Bronchial epithelial cell (primary cell): ENCODE measurements around the gene VSIG10L2. TPM values are rescaled to one million over a fixed set of nuclear protein-coding genes. Genes with fewer than 3 reads are reported as not detected.
A peak's percentile ranks its signal among the peaks of the same experiment; 100 is the strongest.

Experiments
- DNase-seq: peaks from one replicate; pipeline ENCODE4 v3.0.0-alpha.2; 2010; ENCODE audit warnings: low read depth
- FAIRE-seq: peaks from 2 replicates; lab custom pipeline; 2011; peaks lifted over from hg19 to GRCh38; lab: Jason Lieb, UNC
- H3K27me3 ChIP-seq: 2 replicates; pipeline ENCODE4 v1.5.1; 2011; ENCODE audit warnings: low read length; ENCODE audit not compliant: control insufficient read depth, insufficient read depth
- H3K36me3 ChIP-seq: 2 replicates; pipeline ENCODE4 v1.5.1; 2011; ENCODE audit warnings: low read length; ENCODE audit not compliant: control insufficient read depth, insufficient read depth
- H3K4me3 ChIP-seq: 2 replicates; pipeline ENCODE4 v1.5.1; 2011; ENCODE audit warnings: mild to moderate bottlenecking, low read depth, low read length, control low read depth
- total RNA-seq: library from RNA; depleted of rRNA; stranded (reverse); fragments of >200 nt; gene quantifications from 2 replicates; pipeline ENCODE4 v1.2.1, GENCODE V29; 2014
- TF ChIP-seq, protein P1 (sequence below): IDR thresholded peaks from 2 replicates; pipeline ENCODE4 v1.5.1; 2011; ENCODE audit warnings: mild to moderate bottlenecking, moderate library complexity, low read length, control low read depth, inconsistent platforms; ENCODE audit not compliant: insufficient read depth, severe bottlenecking

Gene VSIG10L2
- total RNA-seq, 1 donor from 2014 or later, result not detected

- Histone ChIP-seq H3K27me3 (no peaks in the 10 kb centered on the region), H3K36me3 (no peaks in the 10 kb centered on the region), H3K4me3 (no peak overlapping the region)
- TF ChIP-seq, protein P1, sequence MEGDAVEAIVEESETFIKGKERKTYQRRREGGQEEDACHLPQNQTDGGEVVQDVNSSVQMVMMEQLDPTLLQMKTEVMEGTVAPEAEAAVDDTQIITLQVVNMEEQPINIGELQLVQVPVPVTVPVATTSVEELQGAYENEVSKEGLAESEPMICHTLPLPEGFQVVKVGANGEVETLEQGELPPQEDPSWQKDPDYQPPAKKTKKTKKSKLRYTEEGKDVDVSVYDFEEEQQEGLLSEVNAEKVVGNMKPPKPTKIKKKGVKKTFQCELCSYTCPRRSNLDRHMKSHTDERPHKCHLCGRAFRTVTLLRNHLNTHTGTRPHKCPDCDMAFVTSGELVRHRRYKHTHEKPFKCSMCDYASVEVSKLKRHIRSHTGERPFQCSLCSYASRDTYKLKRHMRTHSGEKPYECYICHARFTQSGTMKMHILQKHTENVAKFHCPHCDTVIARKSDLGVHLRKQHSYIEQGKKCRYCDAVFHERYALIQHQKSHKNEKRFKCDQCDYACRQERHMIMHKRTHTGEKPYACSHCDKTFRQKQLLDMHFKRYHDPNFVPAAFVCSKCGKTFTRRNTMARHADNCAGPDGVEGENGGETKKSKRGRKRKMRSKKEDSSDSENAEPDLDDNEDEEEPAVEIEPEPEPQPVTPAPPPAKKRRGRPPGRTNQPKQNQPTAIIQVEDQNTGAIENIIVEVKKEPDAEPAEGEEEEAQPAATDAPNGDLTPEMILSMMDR, result no peak
- DNase-seq (no peak), FAIRE-seq (no peak)
Observed at GRCh38 chr11:125938418-125938817, 7.4 kb upstream of the VSIG10L2 start.

GRCh38 chr11:125939081-125939521, 6.7 kb upstream of the VSIG10L2 start:
- Histone ChIP-seq H3K36me3 (no peaks in the 10 kb centered on the region), H3K4me3 (no peak overlapping the region), H3K27me3 (no peaks in the 10 kb centered on the region)
- FAIRE-seq (no peak), DNase-seq (no peak)
- TF ChIP-seq, protein P1, result no peak

DNA sequence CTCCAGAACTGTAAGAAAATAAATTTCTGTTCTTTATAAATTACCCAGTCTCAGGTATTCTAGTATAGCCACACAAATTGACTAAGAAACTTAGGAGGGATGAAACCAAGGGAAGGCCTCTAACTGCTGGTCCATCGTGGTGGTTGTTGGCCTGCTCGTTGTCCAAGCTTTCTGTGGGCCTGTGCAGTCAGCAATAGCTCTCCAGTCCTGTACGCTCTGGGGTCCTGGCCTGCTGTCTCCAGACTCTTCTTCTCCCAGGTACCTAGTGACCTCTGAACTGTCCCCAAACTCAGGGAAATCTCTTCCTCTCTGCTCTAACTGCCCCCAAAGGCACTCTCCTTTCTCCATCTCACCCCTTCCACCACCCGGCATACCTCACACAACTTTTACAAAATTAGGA, 5.7 kb upstream of the VSIG10L2 start:
- DNase-seq (no peak), FAIRE-seq (no peak)
- Histone ChIP-seq H3K36me3 (no peaks in the 10 kb centered on the region), H3K27me3 (peaks cover 2% of the 10 kb centered on the region), H3K4me3 (no peak overlapping the region)
- TF ChIP-seq, protein P1, result no peak

GRCh38 chr11:125941267-125941618, 4.6 kb upstream of the VSIG10L2 start:
- Histone ChIP-seq H3K27me3 (peaks cover 2% of the 10 kb centered on the region), H3K36me3 (no peaks in the 10 kb centered on the region), H3K4me3 (no peak overlapping the region)
- DNase-seq, result no peak
- TF ChIP-seq, protein P1, result no peak
- FAIRE-seq, result no peak

DNA sequence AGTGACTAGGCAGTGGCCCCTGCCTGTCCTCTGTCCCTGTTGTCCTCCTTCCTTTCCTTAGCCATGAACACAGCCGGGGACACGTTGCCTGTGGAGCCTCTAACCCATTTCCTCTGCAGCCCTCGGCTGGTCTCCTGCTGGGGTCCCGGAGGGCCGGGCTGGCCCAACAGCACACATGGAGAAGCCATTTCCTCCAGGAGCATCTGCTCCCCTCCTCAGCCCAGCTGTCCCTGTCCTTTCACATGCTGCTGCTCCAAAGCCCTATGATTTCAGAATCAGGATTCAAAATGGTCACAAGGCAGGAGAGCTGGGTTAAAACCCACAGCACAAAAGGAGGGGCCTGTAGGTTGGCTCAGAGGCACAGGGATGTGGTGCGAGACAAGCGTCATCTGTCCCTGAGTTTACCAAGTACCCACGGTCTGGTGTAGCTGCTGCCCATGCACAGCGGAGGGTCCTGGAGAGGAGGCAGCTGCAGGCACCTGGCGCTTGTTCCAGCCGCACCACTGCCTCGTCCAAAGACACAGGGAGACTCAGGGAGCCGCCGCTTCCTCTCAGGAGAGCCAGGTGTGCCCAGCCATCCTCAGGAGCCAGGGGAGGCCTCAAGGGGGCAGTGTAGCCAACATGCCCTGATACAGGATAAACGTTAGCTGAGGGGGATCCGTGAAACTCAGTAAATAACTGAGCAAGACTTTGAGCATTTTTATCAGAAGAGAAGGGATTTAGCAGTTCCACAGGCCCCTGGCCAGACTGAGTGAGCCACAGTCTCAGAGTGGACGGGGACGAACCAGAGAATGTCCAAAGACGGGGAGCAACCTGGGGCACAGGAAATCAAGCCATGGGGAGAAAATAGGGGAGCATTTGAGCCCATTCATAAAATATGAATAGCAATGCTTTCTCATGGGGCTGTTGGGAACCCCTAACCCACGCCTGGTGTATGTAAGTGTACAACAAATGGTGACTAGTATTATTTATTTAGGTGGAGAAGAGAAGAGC, 3.9 kb upstream of the VSIG10L2 start:
- Histone ChIP-seq H3K36me3 (no peaks in the 10 kb centered on the region), H3K27me3 (peaks cover 2% of the 10 kb centered on the region), H3K4me3 (no peak overlapping the region)
- DNase-seq (peak; percentile 25), FAIRE-seq (no peak)
- TF ChIP-seq, protein P1, result peak; percentile 82
